SK-N-MC (cell line): ENCODE measurements around the gene VSTM4.

Experiments used
- EZH2 ChIP-seq: fragments of 200-600 bp; sonication (generic); IDR thresholded peaks from one replicate; pipeline ENCODE4 v1.6.1; 2017; ENCODE audit warnings: antibody characterized with exemption
- FOXP2 ChIP-seq: optimal IDR thresholded peaks from 2 replicates; pipeline ENCODE3; 2011; ENCODE audit warnings: mild to moderate bottlenecking, moderate library complexity; ENCODE audit not compliant: insufficient read depth; ENCODE audit errors: extremely low read length, control extremely low read depth
- POLR2AphosphoS5 ChIP-seq: IDR thresholded peaks from 2 replicates; pipeline ENCODE4 v1.6.1; 2012; ENCODE audit warnings: mild to moderate bottlenecking, low read depth, low read length, borderline replicate concordance

DNA sequence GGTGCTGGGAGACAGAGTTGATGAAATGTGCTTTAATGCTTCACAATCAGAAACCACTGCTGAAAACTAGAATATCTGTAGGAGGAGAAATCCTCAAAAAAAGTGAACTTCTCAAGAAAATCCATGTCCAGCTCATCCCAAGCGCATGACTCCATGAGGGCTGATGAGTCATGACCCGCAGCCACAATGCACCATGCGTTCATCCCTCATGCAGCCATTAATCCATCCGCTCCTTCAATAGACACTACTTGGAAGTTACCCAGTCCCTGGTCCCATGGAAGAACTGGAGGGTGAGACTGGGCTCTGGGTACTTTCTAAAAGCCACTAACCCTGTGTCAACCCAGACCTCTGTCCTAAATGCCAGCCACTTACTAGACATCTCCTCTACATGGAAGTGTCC is 48.4 kb upstream of the VSTM4 start:
- TF ChIP-seq POLR2AphosphoS5 = no peak
- no peak for TF ChIP-seq EZH2
- TF ChIP-seq FOXP2 = no peak
